ENCODE measurements around the gene ARHGAP10.

- no peak for TF ChIP-seq CTCF (conservative IDR thresholded peaks at IDR 0.05; ENCODE audit: low read length)
- TF ChIP-seq EZH2phosphoT487 (IDR thresholded peaks at IDR 0.05; ENCODE audit: borderline replicate concordance, low read depth, low read length): no peak
Observed at GRCh38 chr4:148059617-148060180, 327.8 kb downstream of the ARHGAP10 start.
